GM12873 (cell line): ENCODE measurements around the gene CCDC148.

Experiments
- TF ChIP-seq, protein P1 (sequence below): IDR thresholded peaks from 2 replicates; pipeline ENCODE4 v1.5.1; 2012; ENCODE audit warnings: low read depth, mild to moderate bottlenecking, moderate library complexity, low read length, control low read depth; ENCODE audit not compliant: insufficient read depth; ENCODE audit errors: missing control alignments

Gene CCDC148

DNA sequence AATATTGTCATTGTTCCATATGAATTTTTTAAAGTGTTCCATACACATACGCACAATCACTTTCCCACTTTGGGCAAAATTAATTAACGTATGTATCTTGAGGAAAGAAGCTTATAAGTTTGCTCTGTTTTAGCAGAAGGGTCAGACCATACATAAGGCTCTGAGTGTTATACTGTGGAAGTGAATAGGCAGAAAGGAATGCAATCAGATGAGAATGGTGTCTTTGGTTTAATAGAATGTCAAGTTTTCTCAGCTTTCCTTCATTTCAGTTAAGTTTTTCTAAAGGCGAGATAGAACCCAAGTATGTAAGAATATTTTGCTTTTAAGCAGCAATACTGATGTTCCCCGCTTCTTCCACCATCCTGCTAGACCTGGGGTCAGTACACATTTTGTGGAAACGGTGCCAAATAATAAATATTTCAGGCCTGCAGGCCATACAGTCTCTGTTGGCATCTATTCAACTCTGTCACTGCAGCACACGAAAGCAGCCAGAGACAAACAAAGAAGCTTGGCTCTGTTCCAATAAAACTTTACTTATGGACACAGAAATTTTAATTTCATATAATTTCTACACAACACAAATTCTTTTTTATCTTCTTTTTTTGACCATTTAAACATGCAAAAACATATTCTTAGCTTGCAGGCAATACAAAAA is 254.3 kb downstream of the CCDC148 start:
- TF ChIP-seq, protein P1, sequence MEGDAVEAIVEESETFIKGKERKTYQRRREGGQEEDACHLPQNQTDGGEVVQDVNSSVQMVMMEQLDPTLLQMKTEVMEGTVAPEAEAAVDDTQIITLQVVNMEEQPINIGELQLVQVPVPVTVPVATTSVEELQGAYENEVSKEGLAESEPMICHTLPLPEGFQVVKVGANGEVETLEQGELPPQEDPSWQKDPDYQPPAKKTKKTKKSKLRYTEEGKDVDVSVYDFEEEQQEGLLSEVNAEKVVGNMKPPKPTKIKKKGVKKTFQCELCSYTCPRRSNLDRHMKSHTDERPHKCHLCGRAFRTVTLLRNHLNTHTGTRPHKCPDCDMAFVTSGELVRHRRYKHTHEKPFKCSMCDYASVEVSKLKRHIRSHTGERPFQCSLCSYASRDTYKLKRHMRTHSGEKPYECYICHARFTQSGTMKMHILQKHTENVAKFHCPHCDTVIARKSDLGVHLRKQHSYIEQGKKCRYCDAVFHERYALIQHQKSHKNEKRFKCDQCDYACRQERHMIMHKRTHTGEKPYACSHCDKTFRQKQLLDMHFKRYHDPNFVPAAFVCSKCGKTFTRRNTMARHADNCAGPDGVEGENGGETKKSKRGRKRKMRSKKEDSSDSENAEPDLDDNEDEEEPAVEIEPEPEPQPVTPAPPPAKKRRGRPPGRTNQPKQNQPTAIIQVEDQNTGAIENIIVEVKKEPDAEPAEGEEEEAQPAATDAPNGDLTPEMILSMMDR, result no peak

DNA sequence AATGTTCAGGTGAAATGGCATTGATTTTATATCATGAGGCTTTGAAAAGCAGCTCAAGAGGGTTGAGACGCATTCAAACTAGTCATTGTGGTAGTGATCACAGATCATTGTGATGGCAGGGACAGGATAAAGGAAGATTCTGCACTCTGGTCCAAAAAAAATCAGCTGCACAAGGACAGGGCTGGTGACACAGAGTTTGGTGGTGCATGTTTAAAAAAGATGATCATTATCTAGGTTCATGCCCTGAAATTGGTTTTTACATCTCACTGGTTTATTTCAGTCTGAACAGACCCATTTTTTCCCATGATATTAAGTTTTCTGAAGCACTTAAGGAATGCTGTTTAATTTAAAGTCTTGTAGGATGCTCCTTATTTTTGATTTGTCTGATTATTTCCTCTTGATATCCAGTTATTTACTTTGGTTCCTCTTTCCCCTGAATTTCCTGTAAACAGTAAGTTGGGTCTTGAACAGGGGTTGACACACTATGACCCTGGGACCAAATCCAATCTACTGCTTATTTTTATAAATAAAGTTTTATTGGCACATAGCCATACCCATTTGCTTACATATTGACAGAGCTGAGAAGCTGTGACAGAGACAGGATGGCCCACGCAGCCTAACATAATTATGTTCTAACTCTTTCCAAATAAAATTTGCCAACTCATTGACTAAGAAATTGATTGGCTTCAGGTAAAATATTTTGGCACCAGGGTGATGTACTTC is 256.5 kb downstream of the CCDC148 start:
- TF ChIP-seq, protein P1, result no peak

DNA sequence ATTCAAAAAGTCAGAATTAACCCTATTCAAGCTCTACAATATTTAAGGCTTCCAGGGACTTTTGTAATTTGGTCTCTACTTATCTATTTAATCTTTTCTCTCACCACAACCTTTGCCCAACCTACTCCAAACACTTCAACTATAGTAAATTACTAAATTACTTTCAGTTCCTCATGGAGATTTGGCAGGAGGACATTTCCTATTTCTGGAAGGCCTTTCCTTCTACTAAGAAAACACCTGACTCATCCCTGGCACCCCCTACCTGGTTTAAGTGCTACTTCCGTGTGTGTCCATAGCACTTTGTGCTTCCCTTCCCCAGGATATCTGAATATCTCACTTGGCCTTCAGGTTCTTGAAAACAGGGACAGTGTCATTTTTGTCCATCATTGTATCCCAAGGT is 258.6 kb downstream of the CCDC148 start:
- TF ChIP-seq, protein P1, result no peak

DNA sequence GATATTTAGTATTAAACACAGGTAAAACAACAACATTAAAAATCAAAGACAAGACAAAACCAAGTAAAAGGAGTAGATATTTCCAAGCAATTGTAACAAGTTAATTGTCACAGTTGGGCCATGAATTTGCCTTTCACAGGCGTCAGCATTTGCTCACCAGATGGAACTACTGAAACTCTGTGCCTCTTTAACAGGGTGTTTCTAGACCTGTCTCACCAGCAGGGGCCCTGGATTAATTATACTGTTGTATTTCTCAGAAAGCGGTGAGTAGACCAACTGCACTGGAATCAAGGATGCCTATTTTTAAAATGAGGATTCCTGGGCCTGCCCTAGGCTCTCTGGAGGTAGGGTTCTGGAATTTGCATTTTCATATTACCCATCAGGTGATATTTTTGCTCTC is 262.3 kb downstream of the CCDC148 start:
- TF ChIP-seq, protein P1, result no peak

DNA sequence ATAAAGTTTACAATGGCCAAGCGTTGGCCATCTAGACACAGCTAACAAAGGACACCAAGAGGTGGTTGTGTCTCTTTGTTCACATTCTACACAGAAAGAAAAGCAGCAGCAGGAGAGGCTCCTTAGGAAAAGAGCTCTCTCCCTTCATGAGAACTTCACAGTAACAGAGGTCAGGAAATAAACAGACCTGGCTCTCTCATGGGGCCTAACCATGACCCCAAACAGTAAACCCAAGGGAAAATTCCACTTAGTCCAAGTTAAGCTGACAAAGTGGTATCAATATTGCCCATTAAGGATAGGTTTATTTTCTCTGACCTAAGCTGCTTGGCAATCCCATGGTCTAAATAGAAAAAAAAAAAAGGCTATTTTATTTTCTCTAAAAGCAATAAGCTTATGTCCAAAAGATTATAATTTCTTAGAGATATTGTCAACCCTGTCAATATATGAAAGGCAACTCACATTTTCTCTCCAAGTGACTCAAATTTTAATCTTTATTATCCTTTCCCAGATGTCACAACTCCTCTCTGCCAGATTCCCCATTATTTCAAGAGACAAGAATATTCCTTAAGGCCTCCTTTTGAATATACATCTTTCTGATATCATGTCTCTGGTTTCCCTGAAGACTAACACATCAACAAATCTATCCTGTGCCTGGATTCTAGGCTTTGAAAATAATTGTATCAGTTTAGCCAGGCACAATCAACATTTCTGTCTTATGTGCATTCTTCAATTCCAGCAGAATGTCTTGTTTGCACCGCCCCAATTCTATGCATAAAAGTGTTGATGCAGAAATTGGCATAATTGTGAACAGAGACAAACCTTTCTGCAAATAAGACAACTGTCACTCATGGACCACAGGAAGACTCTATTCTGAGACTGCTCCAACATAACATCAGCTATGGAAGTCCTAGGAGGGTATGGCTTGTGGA is 263.8 kb downstream of the CCDC148 start:
- TF ChIP-seq, protein P1, result no peak

DNA sequence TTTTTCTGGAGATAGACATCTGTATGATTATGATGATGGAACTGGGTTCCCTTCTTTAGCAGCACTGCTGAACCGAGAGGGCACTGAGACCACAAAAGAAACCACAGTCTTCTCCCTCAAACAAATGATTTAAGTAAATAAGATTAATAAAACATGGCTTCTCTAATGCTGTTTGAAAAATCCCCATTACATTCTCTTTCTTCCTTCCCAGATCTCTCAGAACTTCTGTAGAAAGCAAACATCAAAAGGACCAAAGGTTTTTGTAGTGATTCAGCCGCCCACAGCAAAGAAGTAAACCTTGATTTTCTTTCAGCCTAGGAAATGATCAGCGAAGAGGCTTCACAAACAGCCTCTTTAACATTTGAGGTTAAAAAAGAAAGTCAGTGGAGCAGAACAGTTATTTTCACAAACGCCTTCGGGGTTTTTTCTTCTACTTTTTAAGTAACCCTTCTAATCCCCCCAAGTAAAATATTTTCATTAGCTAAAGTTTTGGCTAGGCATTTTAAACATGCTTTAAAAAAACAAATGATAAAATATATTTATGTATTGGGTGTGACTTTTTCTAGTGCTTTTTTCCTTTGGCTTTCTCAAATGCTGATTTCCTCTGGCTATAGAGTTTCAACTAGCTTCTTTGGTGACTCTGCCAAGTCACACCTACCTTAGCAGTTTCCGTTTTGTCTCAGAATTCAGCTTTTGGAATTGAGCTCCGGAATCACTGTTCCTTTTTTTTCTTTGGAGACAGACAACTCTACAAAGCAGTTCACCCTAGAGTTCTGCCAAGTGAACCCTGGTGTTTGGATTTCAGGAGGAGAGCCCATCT is 265.3 kb downstream of the CCDC148 start:
- TF ChIP-seq, protein P1, result no peak

DNA sequence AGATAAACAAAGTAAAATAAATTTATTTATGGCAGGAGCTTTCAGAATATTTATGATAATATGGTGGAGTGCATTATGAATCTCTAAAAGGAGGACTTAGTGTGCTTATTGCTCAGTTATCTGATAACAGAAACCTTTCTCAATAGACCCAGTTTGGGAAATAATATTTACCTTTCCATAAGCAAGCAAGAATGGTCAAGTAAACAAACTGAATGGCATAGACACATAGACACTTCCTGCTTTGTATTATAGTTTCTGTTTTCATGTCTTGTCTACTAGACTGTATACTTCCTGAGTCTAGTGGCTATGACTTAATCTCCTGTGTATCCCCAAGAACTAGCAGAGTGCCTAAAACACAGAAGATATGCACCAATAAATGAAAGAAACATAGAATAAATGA is 267.0 kb downstream of the CCDC148 start:
- TF ChIP-seq, protein P1, result no peak
